NOMO-1 treated with dmso at 0.1 percent for 144 hours (cell line): ENCODE measurements around the gene PXK.
"Not testable (repeated sequence)": the region's sequence is repeated elsewhere in the genome, so short reads cannot be mapped to it uniquely, and the experiment has no call there.

Experiments used
- DNase-seq: peaks from one replicate; lab custom pipeline; 2025; ENCODE audit not compliant: unreplicated experiment; lab: John Stamatoyannopoulos, UW

The PXK gene

GRCh38 chr3:58332575-58333188, at the start of gene PXK:
PXK (plus strand) TSS chr3:58332892; CDS start chr3:58332989, 97 bp downstream.
- peak; percentile 74 for DNase-seq

DNA sequence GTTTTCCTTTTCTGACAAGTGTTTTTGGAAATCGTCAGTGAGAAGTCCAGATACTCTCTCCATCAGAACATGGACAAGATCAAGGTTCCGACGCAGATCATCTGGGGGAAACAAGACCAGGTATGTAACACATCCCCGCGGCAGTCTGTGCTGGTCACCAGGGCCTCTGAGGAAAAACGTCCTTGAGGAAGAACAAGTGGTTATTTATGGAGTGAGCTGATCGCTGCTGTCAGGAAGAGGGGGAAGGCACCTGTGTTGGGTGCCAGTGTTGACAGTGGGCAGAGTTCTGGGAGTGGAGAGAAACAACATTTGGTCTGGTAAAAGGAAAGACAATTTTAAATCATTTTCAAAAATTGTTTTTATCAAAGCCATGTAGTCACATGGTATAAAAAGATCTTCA, 47.4 kb upstream of the PXK start:
- no peak for DNase-seq

GRCh38 chr3:58287354-58287753, 45.3 kb upstream of the PXK start:
- no peak for DNase-seq

- no peak for DNase-seq
Measured at GRCh38 chr3:58288011-58288728, 44.5 kb upstream of the PXK start.

DNA sequence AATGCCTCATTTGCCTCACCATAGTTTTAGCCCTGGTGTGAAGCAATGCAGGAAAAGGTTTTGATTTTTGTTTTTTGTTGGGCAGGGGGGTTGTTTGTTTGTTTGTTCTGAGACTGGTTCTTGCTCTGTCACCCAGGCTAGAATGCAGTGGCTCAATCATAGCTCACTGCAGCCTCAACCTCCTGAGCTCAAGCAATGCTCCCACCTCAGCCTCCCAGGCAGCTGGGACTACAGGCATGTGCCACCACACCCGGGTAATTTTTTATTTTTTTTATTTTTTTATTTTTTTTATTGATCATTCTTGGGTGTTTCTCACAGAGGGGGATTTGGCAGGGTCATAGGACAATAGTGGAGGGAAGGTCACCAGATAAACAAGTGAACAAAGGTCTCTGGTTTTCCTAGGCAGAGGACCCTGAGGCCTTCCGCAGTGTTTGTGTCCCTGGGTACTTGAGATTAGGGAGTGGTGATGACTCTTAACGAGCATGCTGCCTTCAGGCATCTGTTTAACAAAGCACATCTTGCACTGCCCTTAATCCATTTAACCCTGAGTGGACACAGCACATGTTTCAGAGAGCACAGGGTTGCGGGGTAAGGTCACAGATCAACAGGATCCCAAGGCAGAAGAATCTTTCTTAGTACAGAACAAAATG, 43.6 kb upstream of the PXK start:
- not testable (repeated sequence) for DNase-seq

- DNase-seq: not testable (repeated sequence)
Measured at GRCh38 chr3:58290446-58290845, 42.2 kb upstream of the PXK start.

- no peak for DNase-seq
Measured at GRCh38 chr3:58291671-58292338, 40.9 kb upstream of the PXK start.

- no peak for DNase-seq
Measured at GRCh38 chr3:58292866-58293265, 39.8 kb upstream of the PXK start.

- no peak for DNase-seq
Measured at GRCh38 chr3:58293516-58293915, 39.2 kb upstream of the PXK start.

- no peak for DNase-seq
Measured at GRCh38 chr3:58296269-58296668, 36.4 kb upstream of the PXK start.

DNA sequence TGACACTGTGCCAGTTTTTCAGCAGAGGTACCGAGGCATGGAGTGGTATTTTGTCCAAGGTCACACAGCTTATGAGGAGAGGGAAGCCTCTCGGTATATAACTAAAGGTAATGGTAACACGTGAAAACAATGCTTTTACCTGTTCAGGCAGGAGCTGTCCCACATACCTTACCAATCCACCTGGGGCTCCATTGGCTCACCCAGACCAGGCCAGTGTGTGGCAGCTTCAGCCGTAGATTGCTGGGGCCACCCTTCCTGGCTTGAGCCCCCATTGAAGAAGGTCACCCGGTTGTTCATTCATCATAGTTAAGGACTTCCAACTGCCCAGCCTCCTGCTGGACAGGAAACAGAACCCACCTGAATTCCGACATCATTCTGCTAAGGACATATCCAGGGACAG, 35.8 kb upstream of the PXK start:
- no peak for DNase-seq

- no peak for DNase-seq
Measured at GRCh38 chr3:58298190-58298589, 34.5 kb upstream of the PXK start.

- no peak for DNase-seq
Measured at GRCh38 chr3:58299075-58299474, 33.6 kb upstream of the PXK start.

GRCh38 chr3:58299839-58300516, 32.7 kb upstream of the PXK start:
- no peak for DNase-seq

GRCh38 chr3:58305882-58306711, 26.6 kb upstream of the PXK start, which contains the start of the genes HTD2 and RPP14:
HTD2 (plus strand) TSS chr3:58306520; CDS start chr3:58317614, 11,094 bp downstream.
RPP14 (plus strand) TSS chr3:58306245; CDS start chr3:58310330, 4,085 bp downstream.
- peak; percentile 95 for DNase-seq

DNA sequence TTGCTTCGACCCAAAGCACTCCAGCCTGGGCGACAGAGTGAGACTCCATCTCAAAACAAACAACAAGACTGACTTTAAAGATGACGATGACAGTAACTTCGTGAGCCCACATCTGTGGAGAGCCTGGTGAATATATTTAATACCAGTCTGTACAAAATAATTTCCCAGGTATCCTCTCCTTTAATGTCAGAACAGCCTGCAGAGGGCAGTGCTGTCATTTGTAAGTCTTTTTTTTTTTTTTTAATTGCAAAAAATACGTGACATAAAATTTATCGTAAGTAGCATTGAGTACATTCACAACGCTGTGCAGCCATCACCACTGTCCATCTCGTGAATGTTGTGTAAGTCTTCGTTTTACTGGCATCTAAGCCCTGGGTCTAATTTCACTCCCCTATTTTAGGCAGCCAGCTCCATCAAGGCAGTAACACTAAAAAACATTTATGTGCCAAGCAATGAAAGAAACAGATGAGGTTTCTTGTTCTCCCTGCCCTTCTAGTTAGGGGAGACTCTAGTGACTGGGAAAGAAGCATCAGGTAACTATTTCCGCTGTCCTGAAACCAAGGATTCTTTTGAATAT, 25.0 kb upstream of the PXK start:
- no peak for DNase-seq

DNA sequence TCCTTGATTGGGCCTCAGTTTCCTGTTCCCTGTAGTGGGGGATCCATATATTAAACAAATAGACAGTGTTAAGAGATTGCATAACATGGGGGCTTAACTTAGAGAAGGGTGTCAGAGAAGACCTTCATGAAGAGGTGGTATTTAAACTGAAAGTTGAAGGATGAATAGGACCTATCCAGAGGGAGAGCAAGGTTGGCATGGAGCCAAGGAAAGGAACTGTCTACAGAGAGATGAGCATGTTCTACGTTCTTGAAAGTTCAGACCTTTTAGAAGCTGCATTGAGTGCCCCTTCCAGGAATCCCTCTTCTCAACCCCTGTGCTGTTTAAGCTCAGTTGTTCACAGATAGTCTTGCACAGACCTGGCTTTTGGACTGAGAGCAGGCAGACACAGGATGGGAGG, 24.0 kb upstream of the PXK start:
- no peak for DNase-seq

- no peak for DNase-seq
Measured at GRCh38 chr3:58317811-58318210, 14.9 kb upstream of the PXK start.

GRCh38 chr3:58321791-58322190, 10.9 kb upstream of the PXK start:
- no peak for DNase-seq

DNA sequence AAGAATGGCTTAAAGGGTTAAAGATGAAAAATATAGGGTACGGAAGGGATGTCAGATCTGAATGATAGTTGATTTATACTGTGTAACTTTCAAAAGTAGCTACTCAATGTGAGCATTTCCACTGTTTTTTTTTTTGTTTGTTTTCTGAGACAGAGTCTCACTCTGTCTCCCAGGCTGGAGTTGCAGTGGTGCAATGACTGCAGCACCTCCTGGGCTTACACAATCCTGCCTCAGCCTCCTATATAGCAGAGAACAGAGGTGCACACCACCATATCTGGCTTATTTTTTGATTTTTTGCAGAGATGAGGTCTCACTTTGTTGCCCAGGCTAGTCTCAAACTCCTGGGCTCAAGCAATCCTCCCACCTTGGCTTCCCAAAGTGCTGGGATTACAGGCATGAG, 9.9 kb upstream of the PXK start:
- DNase-seq: no peak
